Right renal cortex interstitium (tissue), 3 donors: ENCODE data around the gene NAMPT. TPM values are rescaled to one million over a fixed set of nuclear protein-coding genes. Genes with fewer than 3 reads are reported as not detected.

Experiments used
- DNase-seq, 3 donors: peaks; one replicate each; pipeline ENCODE4 v3.0.0-alpha.2; 2013; ENCODE audit warnings: low read depth in 3 of 3, low spot score in 2 of 3
- polyA plus RNA-seq, 3 donors: library from polyadenylated mRNA; unstranded; fragments of 120-200 nt; gene quantifications; one replicate each; pipeline ENCODE4 v1.2.1, GENCODE V29; 2013; ENCODE audit not compliant: insufficient read length in 3 of 3

The NAMPT gene
- polyA plus RNA-seq, 3 donors, result 42.6 to 46.2 (median 45.0) TPM

DNA sequence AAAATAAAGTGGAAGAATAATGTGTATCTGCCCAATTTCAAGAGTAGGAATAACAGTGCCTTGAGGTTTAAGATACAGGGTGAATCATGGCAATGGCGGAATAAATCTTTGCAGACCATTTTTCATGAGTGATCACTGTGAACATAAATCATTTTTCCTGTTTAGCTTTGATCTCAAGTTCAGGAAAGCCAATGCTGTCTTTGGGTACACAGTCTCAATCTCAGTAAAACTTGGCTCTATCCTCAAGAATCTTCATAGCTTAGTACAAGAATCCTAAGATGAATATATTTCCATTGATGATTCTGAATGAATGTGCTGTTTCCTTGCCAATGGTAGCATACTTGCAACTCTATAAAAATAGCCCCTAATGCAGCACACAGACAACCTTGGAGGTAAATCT is 6.8 kb downstream of the NAMPT start:
- no peak for DNase-seq

DNA sequence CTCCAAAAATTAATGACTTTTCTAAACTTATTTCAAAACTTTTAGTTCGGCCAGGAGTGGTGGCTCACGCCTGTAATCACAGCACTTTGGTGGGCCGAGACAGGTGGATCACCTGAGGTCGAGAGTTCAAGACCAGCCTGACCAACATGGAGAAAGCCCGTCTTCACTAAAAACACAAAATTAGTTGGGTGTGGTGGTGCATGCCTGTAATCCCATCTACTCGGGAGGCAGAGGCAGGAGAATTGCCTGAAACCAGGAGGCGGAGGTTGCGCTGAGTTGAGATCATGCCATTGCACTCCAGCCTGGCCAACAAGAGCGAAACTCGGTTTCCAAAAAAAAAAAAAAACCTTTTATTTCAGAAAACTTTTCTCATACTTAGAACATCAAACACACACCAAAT is 8.3 kb downstream of the NAMPT start:
- DNase-seq, result no peak

DNA sequence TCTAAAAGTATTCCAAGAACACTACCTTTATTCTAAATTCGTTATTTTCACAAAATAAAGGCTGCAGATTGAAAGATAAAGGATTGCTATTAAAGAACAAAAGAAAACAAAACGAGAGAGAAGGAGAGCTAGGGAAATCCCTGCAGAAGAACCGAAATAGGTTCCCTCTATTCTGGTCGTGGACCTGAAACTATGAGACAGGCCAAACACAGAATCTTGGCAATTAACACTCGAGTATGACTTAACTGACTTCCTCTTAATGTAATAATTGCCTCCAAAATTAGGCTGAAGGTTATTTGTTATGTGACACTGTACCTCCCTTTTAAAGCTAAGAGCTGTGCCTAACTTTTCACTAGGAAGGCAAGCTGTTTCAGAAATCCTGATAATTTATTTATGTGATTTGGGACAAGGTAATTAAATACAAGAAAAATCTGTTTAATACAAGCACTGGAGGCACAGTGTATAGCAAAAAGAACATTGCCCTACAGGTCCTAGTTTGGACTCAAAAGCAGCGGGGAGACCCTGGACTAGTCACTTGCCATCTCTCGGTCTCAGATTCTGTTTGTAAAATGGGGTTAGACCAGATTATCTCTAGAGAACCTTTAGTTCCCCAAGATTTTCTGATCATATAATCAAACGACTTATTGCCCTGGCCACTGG is 11.6 kb downstream of the NAMPT start:
- no peak for DNase-seq

DNA sequence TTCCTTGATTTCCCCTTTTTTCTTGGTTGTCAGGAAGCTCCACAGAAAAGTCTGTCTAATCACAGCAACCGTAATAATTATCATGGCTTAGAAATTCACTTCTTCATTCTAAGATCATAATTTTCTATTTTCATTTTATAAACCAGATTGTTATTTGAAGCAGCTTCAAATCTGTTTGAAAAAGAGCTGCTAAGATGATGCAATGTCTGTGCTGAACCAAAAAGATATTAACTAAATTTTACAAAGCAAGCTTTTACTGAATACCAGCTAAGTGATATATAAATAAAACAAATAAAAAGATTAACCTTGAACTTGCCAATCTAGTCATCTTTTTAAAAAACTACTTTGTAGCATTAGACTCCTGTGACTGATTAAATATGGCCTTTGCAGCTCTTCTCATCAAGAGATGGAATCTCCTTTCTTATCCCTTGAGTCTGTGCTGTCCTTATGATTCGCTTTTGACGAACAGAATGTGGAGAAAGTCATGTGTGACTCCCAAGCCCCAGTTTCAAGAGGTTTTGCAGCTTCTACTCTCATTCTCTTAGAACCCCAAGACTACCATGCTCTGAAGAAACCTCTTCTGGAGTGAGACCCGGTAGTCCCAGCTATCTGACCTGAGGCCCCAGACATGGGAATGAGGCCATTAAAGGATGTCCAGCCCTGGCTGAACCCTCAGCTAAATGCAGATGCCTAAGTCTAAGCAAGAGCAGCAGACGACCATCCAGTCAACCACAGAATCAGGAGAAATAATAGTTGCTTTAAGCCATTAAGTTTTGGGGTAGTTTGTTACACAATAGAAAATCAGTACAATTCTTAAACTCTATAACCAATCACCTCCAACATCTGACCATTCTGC is 14.4 kb downstream of the NAMPT start:
- DNase-seq, result no peak

DNA sequence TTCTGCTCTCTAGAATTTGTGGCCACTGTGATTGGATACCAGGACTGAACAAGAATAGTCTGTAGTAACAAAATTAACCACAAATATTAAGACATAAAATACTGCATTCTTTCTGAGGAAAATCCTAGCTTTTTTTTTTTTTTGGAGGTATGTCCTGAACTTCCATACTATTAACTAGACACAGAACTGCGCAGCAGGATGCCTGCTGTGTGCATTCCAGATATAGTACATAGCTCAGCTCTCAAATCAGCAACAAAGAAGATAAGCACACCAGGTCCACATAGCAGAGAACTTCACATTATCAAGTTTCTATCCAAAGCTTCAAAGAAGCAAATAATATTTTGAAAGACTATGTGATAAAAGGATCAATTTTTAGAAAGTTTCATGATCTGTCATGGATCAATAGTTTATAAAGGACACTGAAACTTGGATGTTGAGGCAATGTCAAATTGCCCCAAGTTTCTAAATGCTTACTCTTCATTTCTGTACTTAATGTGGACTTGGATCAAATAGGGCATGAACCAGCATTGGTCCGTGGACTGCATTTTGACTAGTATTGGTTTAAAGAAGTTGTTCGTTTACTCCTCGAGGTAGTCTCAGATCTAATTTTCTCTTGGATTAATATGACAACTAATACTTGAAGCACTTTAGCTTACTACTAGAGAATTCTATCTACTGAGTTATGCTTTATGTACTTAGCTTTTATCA is 15.4 kb downstream of the NAMPT start:
- DNase-seq, result no peak

DNA sequence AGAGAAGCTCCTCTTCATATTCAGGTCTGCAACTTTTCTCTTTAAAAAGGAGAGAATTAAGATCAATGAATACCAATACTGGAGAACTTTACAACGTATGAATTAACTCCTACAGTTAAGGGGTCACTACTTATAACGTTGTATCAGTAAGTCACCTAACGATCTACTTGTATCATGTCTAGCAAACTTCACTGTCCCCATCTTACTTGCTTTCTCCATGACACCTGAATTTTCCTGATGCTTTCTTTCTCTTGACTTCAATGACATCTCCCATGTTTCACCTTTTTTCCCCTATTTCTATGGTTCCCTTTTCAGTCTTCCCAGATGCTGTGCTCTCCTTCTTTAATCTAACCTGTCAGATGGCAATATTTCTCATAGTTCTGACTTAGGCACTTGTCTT is 19.6 kb downstream of the NAMPT start:
- no peak for DNase-seq

DNA sequence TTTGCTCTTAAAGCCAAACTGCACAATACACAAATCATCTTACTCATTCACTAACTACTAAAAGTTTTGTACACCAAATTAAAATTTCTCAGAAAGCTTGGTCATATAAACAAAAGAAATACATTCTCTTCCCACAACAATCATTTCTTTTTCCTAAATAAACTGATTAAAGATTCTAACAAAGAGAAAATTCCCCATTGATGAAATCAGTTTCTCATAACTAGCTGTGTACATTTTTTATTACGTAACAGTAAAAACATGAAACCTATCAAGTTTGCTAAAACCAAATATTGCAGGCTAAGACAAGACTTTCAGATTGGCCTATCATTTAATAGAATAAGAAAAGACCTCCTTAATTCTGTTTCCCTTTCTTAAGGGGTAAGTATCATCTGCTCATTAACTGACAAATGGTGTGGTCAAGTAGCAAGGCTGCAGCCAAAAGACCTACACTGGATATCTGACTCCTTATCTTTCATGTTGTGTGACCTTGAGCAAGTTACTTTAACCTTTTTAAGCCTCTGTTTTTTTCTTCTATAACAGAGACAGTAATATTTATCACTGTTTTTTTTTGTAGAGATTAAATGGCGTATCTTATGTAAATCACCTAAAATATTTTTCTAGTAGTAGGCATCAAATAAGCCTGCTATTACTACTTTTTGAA is 22.4 kb downstream of the NAMPT start:
- DNase-seq, result no peak

DNA sequence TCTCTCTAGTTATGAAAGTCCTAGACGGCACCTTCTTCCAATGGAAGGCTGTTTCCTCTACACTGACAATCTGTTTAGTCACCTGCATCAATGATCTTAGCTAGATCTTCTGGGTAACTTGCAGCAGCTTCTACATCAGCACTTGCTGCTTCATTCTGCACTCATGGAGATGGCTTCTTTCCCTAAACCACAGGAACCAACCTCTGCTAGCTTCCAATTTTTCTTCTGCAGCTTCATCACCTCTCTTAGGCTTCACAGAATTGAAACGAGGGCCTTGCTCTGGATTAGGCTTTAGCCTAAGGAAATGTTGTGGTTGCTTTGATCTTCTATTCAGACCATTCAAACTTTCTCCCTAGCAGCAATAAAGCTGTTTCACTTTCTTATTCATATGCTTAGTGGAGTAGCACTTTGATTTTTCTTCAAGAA is 24.6 kb downstream of the NAMPT start:
- DNase-seq, result no peak

DNA sequence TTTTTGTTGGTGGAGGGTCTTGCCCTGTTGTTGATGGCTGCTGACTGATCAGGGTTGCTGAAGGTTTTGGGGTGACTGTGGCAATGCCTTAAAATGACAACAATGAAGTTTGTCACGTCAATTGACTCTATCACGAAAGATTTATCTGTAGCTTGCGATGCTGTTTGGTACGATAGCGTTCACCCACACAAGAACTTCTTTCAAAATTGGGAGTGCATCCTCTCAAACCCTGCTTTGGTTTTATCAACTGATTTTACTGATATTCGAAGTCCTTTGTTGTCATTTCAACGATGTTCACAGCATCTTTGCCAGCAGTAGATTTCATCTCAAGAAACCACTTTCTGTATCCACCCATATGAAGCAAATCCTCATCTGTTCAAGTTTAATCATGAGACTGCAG is 26.0 kb downstream of the NAMPT start:
- DNase-seq, result no peak

DNA sequence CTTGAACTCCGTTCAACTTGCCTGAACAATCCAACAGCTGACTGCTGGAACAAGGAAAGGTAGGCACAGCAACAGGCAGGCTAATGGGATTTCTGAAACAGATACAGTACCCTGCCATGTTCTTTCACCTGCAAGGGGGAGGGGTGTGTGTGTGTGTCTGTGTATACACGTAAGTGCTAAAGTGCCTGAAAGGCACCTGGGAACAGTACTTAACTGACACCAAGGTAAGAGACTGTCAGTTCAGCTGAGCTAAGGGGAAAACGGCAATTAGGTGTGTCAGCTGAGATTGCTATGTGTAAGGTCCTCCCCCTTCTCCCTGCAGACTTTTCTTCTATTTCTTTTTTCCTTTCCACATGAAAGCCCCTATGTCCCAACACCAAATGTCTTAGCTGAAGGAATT is 27.0 kb downstream of the NAMPT start:
- DNase-seq, result no peak

DNA sequence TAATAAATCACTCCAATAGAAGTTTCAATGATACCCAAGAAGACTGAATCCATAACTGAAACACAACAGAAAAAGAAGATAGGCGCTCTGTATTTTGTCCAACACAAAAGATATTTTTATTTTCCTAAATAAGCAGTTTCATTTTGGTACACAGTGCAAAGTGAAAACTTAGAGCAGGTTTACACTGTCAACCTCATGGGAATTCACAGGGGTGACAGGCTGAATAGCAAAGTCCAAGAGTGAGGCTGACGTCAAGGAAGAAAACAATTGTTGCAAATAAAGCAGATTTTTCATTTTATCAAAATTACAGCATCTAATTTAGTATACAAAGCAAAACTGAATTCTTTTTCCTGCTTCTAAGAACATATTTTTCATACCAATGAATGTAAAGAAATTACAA is 28.6 kb downstream of the NAMPT start:
- no peak for DNase-seq

DNA sequence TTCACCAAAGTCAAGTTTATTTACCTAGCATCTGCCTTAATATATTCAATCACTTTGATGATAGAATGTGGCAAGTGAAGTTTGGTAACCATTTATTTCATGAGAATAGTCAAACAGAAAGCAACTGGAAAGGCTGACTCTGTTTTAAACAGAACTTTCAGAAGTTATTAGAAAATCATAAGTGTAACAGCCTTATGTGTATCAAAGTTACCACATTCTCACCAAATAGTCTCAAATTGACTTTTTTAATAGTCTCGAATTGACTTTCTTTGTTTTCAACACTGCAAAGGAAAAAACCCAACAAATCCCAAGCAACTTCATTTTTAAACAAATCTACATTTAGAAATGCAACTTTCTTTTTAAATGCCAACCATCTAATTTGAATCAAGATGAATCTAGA is 29.5 kb downstream of the NAMPT start:
- no peak for DNase-seq

DNA sequence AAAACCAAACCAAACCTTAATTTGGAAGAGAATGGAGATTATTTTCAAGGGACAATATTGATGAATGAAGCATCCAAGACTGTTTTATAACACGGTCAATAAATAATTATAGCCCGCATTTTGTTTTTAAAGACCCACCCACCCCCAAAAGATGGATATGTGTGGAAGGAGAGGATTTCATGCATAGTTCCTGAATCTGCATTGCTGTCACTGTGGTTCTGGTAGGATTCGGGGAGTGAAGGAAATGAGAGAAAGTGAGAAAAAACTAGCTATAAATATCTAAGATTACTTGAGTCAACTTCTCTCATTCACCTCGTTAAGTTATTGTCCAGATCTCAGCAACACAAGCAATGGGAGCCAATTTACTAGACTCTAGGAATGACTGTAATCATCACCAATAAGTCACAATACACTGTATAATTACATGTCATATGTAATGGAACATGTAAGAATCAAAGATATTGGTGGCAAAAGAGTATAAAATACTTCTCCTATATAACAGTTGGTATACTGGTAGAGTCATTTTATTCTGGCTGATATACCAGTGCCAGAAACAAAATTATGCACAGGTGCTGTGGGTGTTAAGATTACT is 30.2 kb downstream of the NAMPT start:
- no peak for DNase-seq

DNA sequence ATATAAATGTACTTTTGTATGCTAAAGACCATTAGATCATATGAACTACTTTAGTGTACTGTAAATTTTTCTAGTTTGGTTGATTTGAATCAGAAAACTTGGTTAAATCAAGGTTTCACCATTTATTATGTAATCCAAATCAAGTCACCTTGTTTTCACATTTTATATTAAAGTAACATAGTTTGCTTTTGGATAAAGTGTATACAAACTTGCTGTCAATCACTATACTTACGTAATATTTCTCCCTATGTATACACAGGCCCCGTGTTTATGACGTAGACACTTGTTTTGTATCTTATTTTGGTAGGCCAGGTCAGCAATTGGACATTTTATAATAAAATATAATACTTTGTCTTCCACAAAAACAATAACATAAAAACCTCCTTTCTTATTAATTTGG is 32.2 kb downstream of the NAMPT start:
- DNase-seq, result no peak

DNA sequence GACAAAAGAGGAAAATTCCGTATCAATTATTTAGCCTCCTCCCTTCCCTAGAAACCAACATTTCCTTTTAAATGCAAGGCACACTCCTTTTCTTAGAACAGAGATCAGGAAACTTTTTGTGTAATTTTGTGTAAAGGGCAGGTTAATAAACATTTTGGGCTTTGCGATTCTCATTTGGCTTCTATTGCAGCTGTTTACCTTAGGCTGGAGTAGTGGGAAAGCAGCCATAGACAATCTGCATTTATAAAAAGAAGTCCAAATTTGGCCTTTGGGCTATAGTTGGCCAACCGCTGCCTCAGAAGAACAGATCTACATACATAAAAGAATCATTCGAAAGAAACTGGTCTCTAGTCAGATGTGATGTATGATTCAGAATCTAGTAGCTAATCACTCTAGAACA is 35.3 kb downstream of the NAMPT start:
- DNase-seq, result no peak

DNA sequence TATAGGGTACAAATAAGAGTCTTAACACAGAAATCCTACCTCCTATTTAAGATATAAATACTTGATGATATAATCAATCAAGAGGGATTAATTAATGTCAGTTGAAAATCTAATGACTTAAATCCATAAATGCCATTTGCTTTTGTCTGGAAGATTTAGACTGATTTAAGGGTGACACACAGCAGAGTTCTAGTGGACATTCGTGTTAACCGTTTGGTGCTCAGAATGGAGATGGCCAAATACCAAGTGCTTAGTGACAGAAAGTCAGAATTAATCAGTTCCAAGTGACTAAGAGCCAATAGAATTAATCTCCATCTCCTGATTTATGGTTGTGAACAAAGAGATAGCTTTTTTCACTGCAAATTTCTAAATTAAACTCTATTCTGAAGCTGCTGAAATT is 36.2 kb downstream of the NAMPT start:
- no peak for DNase-seq

DNA sequence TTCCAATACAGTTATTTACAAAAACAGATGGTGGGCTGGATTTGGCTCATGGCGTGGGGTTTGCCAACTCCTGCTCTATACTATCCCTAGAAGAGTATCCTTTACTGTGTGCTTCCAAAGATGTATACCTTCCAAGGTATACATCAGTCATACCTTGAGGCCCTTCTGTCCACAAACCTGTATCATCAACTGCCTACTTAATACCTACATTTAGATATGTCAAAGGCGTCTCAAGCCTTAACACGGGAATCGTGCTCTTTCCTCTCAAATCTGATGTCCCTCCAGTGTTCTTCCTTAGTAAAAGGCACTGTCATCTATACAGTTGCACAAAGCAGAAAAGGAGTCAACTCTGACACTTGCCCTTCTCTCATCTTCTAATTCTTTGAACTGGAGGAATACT is 36.9 kb downstream of the NAMPT start:
- DNase-seq, result no peak

DNA sequence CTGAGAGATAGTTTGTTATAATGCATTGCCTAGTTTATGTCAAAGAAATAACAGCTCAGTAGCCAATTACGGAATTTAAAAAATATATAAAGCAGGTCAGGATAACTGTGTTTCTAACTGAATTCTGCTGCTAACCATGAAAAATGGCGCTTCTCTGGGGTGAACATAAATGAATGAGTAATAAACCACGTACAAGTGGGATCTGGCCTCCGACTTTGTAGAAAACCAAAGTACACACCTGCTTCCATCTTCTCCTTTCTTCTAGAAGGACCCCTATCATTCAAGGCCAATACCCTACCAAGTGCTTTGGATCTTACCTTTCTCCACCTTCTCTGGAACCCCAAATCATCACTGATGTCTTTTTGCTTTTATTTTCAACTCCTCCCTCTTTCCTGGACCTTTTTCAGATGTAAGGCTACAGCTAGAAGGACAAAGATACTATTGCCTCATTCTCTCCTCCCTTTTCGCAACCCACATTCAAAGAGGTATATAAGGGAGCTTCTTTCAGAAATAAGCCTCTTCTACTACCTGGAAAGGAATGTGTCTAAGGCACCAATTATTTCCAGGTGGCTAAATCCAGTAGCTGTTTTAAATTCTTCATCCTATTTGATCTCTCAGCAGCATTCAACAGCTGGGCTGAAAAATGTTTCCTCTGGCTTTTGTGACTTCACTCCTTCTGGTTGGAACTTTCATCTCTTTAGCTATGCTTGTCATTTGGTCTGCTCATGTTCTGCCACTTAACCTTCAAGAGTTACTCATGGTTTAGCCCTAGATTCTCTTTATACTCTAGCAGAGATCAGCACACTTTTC is 37.7 kb downstream of the NAMPT start:
- DNase-seq, result no peak

DNA sequence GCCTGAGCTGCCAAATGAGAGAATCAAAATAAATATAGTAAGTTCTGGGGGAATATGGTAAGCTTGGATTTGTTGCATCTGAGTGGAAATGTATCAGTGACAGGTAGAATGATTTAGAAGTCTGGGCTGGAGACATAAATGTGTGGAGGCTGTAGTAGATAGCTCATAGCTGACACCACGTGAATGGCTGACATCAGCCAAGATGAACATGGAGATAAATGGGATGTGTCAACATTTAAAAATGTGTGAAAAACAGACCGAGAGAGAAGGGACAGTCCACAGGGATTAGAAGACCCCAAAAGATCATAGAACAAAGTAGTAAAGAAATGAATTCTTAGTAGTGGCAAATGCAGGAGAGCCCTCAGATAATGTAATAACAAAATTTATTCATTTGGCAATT is 40.9 kb downstream of the NAMPT start:
- DNase-seq, result no peak

DNA sequence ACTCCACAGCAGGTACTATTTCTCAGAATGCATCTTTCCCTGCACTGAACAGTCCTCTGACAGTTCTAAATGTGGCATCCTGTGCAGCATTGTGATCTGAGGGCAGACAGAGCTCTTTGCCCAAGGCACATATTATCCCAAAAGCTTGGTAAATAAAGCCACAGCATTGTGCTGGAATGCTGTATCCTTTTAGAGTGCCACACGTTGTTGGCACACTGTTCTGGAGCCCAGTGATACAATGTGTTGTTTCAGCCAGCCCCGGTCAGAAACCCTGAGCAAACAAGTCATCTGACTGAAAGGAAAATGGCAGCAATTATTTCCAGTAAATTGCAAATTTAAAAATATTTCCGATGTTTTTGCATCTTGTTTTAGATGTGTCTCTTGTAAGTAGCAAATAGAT is 45.4 kb downstream of the NAMPT start:
- DNase-seq, result no peak
